Ramos (cell line): ENCODE measurements around the gene CDKN2B.
"Not testable (repeated sequence)": the region's sequence is repeated elsewhere in the genome, so short reads cannot be mapped to it uniquely, and the experiment has no call there.

ENCODE experiments used
- in situ Hi-C: fragments of 300-500 bp; cut with MboI; formaldehyde crosslinking; loops from one replicate; pipeline ENCODE4 v1.14.3; 2022; ENCODE audit warnings: low sequenced_read_pairs; ENCODE audit not compliant: unreplicated experiment

CDKN2B gene

GRCh38 chr9:22008717-22009505 is at the start of gene CDKN2B:
CDKN2B (minus strand) TSS chr9:22009305; CDS start chr9:22008953, 352 bp downstream.
- in situ Hi-C loops, result loop anchor here (10.0 kb wide), 1 partner anchor 194 kb away; no protein-coding TSS in a partner anchor

GRCh38 chr9:22057972-22058371 is 48.9 kb upstream of the CDKN2B start:
- in situ Hi-C loops, result not testable (repeated sequence)

GRCh38 chr9:22056402-22056801 is 47.3 kb upstream of the CDKN2B start:
- in situ Hi-C loops, result no loop called here

GRCh38 chr9:22055090-22055489 is 46.0 kb upstream of the CDKN2B start:
- in situ Hi-C loops, result no loop called here

GRCh38 chr9:22054529-22054928 is 45.4 kb upstream of the CDKN2B start:
- in situ Hi-C loops, result no loop called here

- in situ Hi-C loops, result no loop called here
Observed at GRCh38 chr9:22054076-22054475, 45.0 kb upstream of the CDKN2B start.

- in situ Hi-C loops, result no loop called here
Observed at GRCh38 chr9:22053178-22053577, 44.1 kb upstream of the CDKN2B start.

- in situ Hi-C loops, result no loop called here
Observed at GRCh38 chr9:22052376-22052945, 43.4 kb upstream of the CDKN2B start.

GRCh38 chr9:22050924-22051323 is 41.8 kb upstream of the CDKN2B start:
- in situ Hi-C loops, result no loop called here

- in situ Hi-C loops, result no loop called here
Observed at GRCh38 chr9:22049411-22049810, 40.3 kb upstream of the CDKN2B start.

- in situ Hi-C loops, result no loop called here
Observed at GRCh38 chr9:22047596-22047995, 38.5 kb upstream of the CDKN2B start.

- in situ Hi-C loops, result no loop called here
Observed at GRCh38 chr9:22046243-22046885, 37.3 kb upstream of the CDKN2B start.

- in situ Hi-C loops, result no loop called here
Observed at GRCh38 chr9:22045423-22045822, 36.3 kb upstream of the CDKN2B start.

- in situ Hi-C loops, result no loop called here
Observed at GRCh38 chr9:22044583-22044982, 35.5 kb upstream of the CDKN2B start.

GRCh38 chr9:22043928-22044327 is 34.8 kb upstream of the CDKN2B start:
- in situ Hi-C loops, result no loop called here

- in situ Hi-C loops, result no loop called here
Observed at GRCh38 chr9:22041775-22042174, 32.7 kb upstream of the CDKN2B start.

GRCh38 chr9:22041344-22041743 is 32.2 kb upstream of the CDKN2B start:
- in situ Hi-C loops, result no loop called here

GRCh38 chr9:22040760-22041159 is 31.7 kb upstream of the CDKN2B start:
- in situ Hi-C loops, result no loop called here

GRCh38 chr9:22039258-22039657 is 30.2 kb upstream of the CDKN2B start:
- in situ Hi-C loops, result no loop called here

GRCh38 chr9:22037954-22038690 is 29.0 kb upstream of the CDKN2B start:
- in situ Hi-C loops, result no loop called here
